HK-2 (cell line): ENCODE results near the gene CD19.
"Not testable (repeated sequence)": the region's sequence is repeated elsewhere in the genome, so short reads cannot be mapped to it uniquely, and the experiment has no call there.

ENCODE experiments used
- DNase-seq: peaks from one replicate; pipeline ENCODE4 v3.0.0-alpha.2; 2018; ENCODE audit not compliant: unreplicated experiment

CD19 gene

DNA sequence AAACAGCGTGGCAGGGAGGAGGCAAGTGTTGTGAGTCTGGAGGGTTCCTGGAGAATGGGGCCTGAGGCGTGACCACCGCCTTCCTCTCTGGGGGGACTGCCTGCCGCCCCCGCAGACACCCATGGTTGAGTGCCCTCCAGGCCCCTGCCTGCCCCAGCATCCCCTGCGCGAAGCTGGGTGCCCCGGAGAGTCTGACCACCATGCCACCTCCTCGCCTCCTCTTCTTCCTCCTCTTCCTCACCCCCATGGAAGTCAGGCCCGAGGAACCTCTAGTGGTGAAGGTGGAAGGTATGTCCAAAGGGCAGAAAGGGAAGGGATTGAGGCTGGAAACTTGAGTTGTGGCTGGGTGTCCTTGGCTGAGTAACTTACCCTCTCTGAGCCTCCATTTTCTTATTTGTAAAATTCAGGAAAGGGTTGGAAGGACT lies at the start of gene CD19:
CD19 (plus strand) TSS at position 171 of the 425 bp plus-strand sequence; CDS start at position 201, 30 bp downstream.
- no peak for DNase-seq

DNA sequence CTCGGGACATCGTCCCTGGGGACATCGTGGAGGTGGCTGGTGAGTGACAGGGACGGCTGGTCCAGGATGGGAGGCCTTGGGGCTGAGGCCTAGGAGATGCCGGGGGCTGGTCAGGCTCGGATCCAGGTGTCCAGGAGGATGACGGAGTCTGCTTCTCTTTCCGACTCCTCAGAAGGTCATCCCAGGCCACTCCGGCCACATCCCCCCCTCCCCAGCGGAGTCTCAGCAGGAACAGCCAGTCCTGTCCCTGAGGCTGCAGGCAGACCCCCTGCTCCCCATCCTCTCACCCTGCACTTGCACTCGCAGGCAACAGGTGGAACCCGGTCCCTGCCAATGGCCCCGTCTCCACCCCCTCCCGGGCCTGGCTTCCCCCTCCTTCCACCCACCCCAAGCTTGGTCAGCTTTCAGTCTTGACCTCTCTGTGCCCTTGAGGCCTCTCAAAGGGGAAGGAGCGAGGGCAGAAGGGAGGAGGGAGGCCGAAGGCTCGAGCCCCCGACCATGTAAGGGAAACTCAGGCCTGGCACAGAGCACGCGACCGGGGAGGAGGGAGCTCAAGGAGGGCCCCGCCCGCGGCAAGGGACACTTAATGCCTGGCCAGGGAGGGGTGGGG lies 49.1 kb upstream of the CD19 start:
- no peak for DNase-seq

DNA sequence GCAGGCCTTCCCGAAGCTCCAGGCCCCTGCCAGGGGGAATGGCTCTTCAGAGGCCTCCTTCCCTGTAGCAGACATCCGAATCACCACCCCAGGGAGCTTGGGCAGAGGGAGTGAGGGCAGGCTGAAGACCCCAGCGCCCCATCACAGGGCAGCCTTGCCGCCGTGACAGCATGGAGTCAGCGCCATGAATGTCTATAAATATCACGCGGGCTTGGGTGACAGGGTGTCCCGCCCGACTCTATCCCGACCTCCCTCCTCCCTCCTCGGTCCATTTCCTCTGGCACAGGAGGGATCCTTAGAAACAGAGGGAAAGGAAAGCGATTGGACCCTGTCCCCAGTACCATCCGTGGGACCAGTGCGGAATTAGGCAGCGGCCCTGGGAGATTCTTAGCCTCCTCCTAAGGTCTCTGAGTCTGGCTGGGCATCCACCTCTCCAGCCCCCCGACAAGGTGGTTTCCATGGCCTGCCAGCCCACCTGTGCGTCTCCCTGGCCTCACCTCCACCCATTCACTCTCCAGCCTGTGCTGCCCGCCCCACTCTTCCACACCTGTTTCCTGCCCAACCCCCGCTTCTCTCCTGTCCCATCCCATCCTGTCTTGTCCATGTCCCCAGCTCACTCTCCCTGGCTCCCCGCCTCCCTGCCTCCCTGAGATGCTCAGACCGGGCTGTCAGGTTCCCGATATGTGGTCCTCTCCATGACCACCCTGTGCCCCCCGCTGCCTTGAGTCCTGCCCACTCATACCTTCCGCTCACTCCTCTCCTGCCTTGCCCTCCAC lies 48.4 kb upstream of the CD19 start:
- no peak for DNase-seq

DNA sequence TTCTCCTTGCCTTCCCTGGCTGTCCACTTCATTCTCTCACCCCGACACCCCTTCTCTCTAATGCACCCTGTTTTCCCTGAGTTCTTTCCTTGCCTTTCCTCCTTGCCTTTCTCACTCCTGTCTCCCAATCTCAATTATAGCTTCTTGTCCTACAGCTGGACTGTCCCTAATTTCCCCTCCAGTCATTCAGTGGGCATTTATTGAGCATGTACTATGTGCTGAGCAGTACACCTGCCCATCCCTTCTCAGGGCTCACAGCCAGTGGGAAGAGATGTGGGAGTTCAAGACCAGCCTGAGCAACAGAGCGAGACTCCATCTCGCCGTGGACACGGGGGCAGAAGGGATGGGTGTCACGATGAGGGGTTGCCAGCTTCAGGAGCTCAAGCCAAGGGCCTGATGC lies 47.7 kb upstream of the CD19 start:
- no peak for DNase-seq

DNA sequence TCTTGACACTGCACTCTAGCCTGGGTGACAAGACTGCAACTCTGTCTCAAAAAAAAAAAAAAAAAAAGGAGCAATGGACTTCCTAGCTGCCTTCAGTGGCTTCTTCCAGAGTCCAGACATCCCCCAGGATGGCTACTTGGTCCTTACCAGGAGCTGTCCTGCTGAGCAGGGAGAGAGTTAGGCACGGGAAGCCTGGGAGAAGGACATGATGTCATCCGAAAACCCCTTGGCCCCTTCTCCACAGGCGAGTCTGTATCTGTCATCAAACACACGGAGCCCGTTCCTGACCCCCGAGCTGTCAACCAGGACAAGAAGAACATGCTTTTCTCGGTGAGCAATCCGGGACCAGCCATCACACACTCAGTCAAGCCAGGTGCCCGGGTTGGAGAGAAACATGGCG lies 44.8 kb upstream of the CD19 start:
- DNase-seq = no peak

DNA sequence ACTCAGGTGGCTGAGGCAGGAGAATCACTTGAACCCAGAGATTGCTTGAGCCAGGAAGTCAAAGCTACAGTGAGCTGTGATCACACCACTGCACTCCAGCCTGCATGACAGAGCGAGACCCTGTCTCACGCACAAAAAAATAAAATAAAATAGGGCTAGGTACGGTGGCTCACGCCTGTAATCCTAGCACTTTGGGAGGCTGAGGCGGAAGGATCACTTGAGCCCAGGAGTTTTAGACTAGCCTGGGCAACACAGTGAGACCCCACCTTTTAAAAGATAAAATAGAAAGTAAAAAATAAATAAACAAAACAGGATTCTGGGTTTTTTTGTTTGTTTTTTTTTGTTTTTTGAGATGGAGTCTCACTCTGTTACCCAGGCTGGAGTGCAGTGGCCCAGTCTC lies 41.4 kb upstream of the CD19 start:
- not testable (repeated sequence) for DNase-seq

DNA sequence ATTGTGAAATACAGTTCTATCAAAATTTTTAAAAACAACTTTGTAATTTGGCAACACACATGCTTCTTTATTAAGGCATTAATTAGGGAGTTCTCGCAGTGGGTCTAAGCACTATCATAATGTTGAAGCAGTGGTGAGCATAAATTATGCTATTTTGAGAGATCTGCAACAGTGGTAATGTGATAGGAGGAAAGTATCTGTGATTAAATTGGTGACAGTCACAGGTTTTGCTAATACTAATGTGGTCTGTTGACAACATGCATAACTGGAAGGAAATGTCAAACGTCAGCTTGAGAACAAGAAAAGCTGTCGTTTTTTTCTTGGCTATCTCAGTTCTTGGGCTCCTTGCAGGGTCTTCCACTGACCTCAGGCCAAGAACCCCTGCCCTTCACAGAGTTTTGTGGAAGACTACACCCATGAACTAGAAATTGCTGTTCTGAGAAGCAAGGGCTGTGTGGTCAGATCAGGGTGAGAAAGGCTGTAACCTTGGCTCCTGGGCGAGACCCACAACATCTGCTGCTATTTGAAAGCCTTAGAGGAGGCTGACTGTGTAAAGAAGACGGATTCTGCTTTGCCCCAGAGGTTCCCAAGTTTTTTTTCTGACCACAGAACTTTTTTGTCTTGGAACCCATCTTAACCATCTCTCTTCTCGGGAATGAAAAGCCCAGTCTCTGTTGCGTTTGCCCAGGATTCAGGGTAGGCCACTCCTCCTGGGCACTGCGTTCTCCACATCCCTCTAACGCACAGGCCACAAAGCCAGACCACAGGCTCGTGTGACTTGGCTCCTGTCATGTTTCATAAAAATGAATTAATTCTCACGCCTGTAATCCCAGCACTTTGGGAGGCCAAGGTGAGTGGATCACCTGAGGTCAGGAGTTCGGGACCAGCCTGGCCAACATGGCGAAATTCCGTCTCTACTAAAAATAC lies 39.5 kb upstream of the CD19 start:
- DNase-seq = no peak

DNA sequence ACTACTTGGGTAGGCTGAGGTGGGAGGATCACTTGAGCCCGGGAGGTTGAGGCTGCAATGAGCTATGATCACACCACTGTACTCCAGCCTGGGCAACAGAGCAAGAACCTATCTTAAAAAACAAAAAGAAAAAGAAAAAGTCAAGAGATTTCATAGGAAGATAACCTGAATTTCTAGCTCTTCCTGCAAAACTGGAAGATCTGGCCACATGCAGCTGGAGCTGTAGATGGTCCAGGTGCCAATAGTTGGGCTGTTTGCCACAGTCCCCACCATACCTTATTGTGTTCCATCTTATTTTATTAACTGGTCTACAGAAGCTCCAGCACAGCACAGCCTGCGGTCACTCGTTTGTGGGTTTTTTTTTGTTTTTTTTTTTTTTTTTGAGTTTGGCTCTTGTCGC lies 38.5 kb upstream of the CD19 start:
- DNase-seq = no peak

DNA sequence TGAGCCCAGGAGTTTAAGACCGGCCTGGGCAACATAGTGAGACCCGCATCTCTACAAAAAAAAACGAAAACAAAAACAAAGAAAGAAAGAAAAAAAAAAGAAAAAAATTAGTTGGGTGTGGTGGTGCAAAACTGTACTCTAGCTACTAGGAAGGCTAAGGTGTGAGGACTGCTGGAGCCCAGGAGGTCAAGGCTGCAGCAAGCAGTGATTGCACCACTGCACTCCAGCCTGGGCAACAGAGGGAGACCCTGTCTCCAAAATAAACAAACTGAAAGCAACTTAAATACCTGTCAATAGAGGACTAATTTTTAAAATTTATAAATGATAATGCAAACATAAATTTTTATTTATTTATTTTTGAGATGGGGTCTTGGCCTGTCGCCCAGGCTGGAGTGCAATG lies 36.2 kb upstream of the CD19 start:
- DNase-seq = no peak

DNA sequence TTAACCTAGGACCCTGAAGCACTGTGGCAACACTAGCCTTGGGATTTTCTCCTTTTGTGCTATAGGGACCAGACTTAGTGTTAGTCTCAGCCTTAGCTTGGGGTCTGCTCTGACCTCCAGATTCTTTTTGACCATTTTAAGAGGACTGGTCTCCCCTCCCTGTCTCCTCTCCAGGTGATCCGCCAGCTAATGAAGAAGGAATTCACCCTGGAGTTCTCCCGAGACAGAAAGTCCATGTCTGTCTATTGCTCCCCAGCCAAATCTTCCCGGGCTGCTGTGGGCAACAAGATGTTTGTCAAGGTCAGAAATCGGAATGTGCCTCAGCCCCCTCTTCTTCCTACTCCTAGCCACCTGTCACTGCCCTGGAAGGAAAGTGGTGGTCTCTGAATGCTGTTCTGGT lies 33.9 kb upstream of the CD19 start:
- no peak for DNase-seq

DNA sequence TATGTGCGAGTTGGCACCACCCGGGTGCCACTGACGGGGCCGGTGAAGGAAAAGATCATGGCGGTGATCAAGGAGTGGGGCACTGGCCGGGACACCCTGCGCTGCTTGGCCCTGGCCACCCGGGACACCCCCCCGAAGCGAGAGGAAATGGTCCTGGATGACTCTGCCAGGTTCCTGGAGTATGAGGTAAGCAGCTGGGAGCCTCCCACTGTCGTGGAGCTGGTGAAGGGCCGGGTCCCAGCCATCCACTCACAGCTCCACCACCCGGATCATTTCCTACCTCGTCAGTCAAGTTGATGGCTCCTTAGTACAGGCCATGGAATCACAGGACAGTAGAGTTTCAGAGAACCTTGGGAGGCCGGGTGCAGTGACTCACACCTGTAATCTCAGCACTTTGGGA lies 33.5 kb upstream of the CD19 start:
- peak; percentile 20 for DNase-seq

DNA sequence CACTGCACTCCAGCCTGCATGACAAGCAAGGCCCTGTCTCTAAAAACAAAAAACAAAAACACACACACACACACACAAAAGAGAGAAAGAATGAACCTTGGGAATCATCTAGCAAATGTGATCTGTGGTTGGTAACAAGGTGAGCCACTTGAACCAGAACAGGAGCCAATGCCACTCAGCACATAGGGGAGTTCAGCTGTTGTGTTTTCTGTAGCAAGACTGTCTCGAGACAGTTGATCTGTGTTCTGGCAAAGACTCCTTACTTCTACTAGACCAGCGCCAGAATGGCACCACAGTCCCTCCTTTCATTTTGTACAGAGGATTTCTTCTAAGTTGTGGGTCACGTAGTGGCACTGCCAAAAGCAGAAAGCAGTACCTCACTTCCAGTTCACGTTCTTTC lies 32.8 kb upstream of the CD19 start:
- DNase-seq = no peak

DNA sequence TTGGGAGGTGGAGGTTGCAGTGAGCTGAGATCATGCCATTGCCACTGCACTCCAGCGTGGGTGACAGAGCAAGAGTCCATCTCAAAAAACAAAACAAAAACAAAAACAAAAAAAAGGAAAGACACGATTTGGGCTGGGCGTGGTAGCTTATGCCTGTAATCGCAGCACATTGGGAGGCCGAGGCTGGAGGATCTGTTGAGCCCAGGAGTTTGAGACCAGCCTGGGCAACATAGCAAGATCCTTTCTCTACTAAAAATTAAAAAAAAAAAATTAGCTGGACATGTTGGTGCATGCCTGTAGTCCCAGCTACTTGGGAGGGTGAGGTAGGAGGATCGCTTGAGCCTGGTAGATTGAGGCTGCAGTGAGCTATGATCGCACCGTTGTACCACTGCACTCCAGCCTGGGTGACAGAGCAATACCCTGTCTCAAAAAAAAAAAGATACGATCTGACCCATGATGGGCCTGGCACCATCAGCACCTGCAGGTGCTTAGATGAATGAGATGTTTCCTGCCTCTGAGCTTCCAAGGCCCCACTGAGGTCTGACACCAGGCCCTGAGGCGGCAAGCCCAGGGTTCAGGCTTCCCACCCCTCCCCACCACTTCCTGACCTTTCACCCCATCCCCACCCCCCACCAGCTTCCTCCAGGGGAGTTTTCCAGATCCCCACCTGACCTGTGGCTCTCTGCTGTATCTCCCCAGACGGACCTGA lies 31.7 kb upstream of the CD19 start:
- DNase-seq = no peak

DNA sequence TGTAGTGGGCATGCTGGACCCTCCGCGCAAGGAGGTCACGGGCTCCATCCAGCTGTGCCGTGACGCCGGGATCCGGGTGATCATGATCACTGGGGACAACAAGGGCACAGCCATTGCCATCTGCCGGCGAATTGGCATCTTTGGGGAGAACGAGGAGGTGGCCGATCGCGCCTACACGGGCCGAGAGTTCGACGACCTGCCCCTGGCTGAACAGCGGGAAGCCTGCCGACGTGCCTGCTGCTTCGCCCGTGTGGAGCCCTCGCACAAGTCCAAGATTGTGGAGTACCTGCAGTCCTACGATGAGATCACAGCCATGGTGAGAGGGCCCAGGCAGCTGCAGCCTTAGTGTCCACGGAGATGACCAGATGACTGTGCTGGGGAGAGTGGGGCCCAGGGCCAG lies 31.2 kb upstream of the CD19 start:
- no peak for DNase-seq

DNA sequence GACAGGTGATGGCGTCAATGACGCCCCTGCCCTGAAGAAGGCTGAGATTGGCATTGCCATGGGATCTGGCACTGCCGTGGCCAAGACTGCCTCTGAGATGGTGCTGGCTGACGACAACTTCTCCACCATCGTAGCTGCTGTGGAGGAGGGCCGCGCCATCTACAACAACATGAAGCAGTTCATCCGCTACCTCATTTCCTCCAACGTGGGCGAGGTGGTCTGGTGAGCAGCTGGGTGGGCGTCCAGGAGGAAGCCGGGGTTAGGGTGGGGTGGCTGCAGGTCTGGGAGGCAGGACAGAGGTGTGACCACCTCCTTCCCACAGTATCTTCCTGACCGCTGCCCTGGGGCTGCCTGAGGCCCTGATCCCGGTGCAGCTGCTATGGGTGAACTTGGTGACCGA lies 29.9 kb upstream of the CD19 start:
- DNase-seq = no peak

DNA sequence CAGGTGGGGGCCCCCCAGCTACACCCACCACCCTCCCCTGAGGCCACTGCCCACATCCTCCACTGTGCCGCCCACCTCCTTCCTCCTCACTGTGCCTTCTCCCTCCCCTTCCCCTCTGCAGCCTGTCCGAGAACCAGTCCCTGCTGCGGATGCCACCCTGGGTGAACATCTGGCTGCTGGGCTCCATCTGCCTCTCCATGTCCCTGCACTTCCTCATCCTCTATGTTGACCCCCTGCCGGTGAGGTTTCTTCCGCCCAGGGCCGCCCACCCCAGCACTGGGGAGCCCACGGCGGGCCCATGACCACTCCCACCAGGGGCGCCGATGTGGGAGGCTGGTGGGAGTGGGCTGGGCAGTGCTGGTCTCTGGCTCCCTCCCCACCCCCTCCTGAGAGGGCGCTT lies 28.9 kb upstream of the CD19 start:
- DNase-seq = no peak

DNA sequence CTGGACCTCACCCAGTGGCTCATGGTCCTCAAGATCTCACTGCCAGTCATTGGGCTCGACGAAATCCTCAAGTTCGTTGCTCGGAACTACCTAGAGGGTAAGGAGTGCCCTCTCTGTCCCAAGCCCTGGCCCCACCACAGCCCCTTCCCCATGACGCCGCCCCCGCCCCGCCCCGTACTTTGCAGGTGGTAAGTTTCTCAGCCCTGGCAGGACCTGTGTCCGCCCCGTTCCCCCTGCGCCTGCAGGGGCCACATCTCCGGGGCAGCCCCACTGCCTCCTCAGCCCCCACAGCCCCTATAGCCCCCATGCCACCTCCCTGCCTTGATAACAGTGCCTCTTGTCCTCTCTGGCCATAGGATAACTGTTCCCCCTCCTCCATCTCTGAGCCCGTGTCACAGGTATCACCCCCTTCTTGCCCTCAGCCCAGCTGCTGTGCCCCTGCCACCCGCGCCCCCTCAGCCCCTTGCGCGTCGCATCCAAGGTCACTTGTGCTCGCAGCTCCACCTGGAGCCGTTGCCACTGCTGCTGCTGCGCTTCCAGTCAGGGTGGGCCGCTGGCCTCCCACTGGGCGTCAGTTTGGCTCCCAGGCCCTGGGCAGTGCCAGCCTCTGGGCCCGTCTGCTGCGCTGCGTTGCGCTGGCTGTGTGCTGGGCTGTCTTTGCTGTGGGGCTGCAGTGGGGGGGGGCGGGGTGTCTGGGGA lies 28.3 kb upstream of the CD19 start:
- no peak for DNase-seq

DNA sequence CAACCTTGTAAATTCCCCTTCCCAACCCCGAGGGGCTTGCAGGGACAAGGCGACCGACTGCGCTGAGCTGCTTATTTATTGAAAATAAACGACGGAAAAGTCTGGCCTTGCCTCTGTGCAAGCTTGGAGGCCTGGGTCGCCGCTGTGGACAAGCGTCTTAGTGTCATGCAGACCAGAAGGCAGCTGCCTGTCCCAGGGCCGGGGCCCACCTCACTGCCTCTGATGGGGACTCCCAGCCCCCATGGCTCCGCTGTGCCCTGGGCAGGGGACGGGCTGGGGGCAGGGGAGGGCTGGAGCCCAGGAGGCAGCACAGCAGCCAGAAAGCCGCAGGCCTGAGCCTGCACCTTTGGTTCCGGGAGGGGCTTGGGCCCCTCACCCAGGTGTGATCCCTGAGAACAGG lies 27.4 kb upstream of the CD19 start:
- DNase-seq = no peak

DNA sequence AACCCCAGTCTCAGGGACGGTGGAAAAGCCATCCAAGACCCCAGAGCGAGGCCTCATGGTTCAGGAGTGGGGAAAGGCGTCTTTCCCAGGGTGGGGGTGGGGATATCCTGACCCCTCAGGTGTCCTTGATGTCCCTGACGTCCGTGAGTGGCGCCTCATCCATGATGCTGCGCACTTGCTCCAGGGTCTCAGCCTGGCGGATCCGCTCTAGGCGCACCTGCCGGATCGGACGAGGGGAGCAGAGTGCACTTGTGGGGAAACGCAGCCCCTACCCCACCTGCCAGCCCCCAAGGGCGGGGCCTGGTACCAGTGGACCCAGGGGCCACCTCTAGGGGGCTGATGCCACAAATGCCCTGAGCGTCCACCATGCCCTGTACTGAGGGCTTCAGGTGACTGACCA lies 26.9 kb upstream of the CD19 start:
- no peak for DNase-seq

DNA sequence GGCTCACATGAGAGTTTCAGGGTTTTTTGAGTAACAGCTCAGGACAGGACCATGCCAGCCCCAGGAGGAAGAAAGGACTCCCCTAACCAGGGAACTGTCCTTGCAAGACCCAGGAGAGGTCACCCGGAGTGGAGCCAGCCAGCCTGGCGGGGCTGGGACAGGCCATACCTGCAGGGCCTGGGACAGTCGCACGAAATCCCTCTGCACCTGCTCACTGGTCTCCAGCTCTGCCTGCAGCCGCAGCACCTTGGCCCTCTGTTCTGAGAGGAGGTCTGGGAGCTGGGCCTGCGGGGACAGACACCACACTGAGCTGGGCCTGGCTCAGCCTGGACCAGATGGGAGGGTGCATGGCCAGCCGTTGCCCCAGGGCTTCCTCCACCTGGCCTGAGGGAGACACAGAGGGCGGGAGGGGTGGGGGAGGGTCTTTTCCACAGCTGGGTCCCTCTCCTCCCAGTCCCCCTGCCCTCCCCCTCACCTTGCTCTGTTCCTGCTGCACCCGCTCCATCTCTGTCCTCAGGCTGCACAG lies 26.5 kb upstream of the CD19 start:
- DNase-seq = no peak

DNA sequence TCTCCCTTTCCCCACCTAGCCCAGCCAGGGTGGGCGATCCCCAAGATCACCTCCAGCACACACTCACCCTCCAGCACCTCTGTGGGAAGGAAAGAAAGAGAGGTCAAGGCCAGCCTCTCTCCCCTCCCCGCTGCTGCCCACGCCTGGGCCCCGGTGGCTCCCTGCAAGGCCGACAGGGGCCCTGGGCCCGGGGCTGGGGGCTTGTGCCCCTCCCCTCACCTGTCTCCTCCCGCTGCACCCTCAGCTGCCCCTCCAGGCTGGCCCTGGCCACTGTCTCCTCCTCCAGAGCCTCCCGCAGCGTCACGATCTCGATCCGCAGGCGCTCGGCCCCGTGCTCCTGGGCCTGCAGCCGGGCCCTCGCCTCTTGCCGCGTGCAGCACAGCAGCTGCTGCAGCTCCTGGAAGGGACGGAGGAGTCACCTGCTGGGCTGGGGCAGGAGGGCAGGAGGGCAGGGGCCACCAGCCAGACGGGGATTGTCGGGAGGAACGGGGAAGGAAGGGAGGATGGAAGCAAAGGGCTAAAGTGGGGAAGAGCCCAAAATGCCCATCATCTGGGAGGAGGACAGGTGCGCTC lies 25.9 kb upstream of the CD19 start:
- no peak for DNase-seq
